GM23338 (cell line): ENCODE results near the gene NOL9. TPM values are rescaled to one million over a fixed set of nuclear protein-coding genes. Genes with fewer than 3 reads are reported as not detected.

ENCODE experiments used
- ATAC-seq: fragments of 200-7000 bp; cut with Tn5 transposase; 3 replicates; pipeline ENCODE4 v1.9.1; 2020
- DNase-seq: peaks from one replicate; pipeline ENCODE4 v3.0.0-alpha.2; 2015; ENCODE audit warnings: low spot score
- H2AFZ ChIP-seq: fragments of 200-600 bp; sonication (generic); 2 replicates; pipeline ENCODE4 v1.8.0; 2016; ENCODE audit warnings: antibody characterized with exemption, mild to moderate bottlenecking, moderate library complexity
- H3F3A ChIP-seq: fragments of 200-600 bp; sonication (generic); replicated peaks from 2 replicates; pipeline ENCODE4 v1.8.0; 2017; ENCODE audit warnings: antibody characterized with exemption, mixed run types, low read depth
- H3K27ac ChIP-seq: fragments of 200-600 bp; sonication (generic); 2 replicates; pipeline ENCODE4 v1.6.1; 2016; ENCODE audit warnings: low read depth
- H3K27me3 ChIP-seq: fragments of 200-600 bp; sonication (generic); 2 replicates; pipeline ENCODE4 v1.8.0; 2016; ENCODE audit warnings: mild to moderate bottlenecking, mixed run types, moderate library complexity; ENCODE audit not compliant: insufficient read depth
- H3K36me3 ChIP-seq: fragments of 200-600 bp; sonication (generic); 2 replicates; pipeline ENCODE4 v1.8.0; 2016; ENCODE audit warnings: mild to moderate bottlenecking; ENCODE audit not compliant: insufficient read depth
- H3K4me1 ChIP-seq: fragments of 200-600 bp; sonication (generic); 2 replicates; pipeline ENCODE4 v1.8.0; 2016; ENCODE audit warnings: mild to moderate bottlenecking, moderate library complexity; ENCODE audit not compliant: insufficient read depth
- H3K4me2 ChIP-seq: fragments of 200-600 bp; sonication (generic); 2 replicates; pipeline ENCODE4 v1.7.1; 2017; ENCODE audit warnings: mixed run types
- H3K4me3 ChIP-seq: fragments of 200-600 bp; sonication (generic); 2 replicates; pipeline ENCODE4 v1.6.1; 2016; ENCODE audit warnings: mixed run types
- H3K79me2 ChIP-seq: fragments of 200-600 bp; sonication (generic); replicated peaks from 2 replicates; pipeline ENCODE4 v1.8.0; 2017; ENCODE audit warnings: mild to moderate bottlenecking; ENCODE audit not compliant: insufficient read depth
- H3K9me2 ChIP-seq: fragments of 200-600 bp; sonication (generic); 2 replicates; pipeline ENCODE4 v1.8.0; 2017; ENCODE audit not compliant: insufficient read depth
- H4K20me1 ChIP-seq: fragments of 200-600 bp; sonication (generic); replicated peaks from 2 replicates; pipeline ENCODE4 v1.8.0; 2017; ENCODE audit warnings: mild to moderate bottlenecking; ENCODE audit not compliant: insufficient read depth
- H3K27ac Mint-ChIP-seq: 2 replicates; pipeline ENCODE4 v1.8.0; 2020; ENCODE audit warnings: inconsistent platforms, mild to moderate bottlenecking, moderate library complexity, mixed read lengths
- H3K27me3 Mint-ChIP-seq: 3 replicates; pipeline ENCODE4 v1.8.0; 2022; ENCODE audit warnings: low read depth, mild to moderate bottlenecking, moderate library complexity, mixed read lengths, inconsistent platforms; ENCODE audit not compliant: insufficient read depth, poor library complexity
- H3K36me3 Mint-ChIP-seq: 3 replicates; pipeline ENCODE4 v1.8.0; 2021; ENCODE audit warnings: low read depth, mild to moderate bottlenecking, inconsistent platforms, moderate library complexity, mixed read lengths
- H3K4me1 Mint-ChIP-seq: 3 replicates; pipeline ENCODE4 v1.8.0; 2020; ENCODE audit warnings: mild to moderate bottlenecking, inconsistent platforms, mixed read lengths
- H3K4me3 Mint-ChIP-seq: 3 replicates; pipeline ENCODE4 v1.8.0; 2021; ENCODE audit warnings: moderate library complexity, mild to moderate bottlenecking, inconsistent platforms, mixed read lengths
- H3K9me3 Mint-ChIP-seq: 3 replicates; pipeline ENCODE4 v1.8.0; 2020; ENCODE audit warnings: moderate library complexity, mild to moderate bottlenecking, inconsistent platforms, mixed read lengths
- CREB1 ChIP-seq: fragments of 250-450 bp; sonication (Bioruptor Pico); IDR thresholded peaks from 2 replicates; pipeline ENCODE4 v1.5.0; 2020; ENCODE audit warnings: low read depth, mild to moderate bottlenecking, moderate library complexity
- ETS1 ChIP-seq: IDR thresholded peaks from 2 replicates; pipeline ENCODE4 v1.6.1; 2016; ENCODE audit warnings: antibody characterized with exemption
- EZH2 ChIP-seq: fragments of 200-600 bp; sonication (generic); IDR thresholded peaks from one replicate; pipeline ENCODE4 v1.8.0; 2017; ENCODE audit warnings: antibody characterized with exemption, mild to moderate bottlenecking, low read depth; ENCODE audit not compliant: unreplicated experiment
- EZH2phosphoT487 ChIP-seq: fragments of 200-600 bp; sonication (generic); IDR thresholded peaks from one replicate; pipeline ENCODE4 v1.8.1; 2018; ENCODE audit warnings: antibody characterized with exemption; ENCODE audit not compliant: unreplicated experiment
- JUNB ChIP-seq: IDR thresholded peaks from one replicate; pipeline ENCODE4 v1.6.1; 2016; ENCODE audit warnings: antibody characterized with exemption; ENCODE audit not compliant: unreplicated experiment
- NANOG ChIP-seq: IDR thresholded peaks from 2 replicates; pipeline ENCODE4 v1.6.1; 2016; ENCODE audit warnings: antibody characterized with exemption, borderline replicate concordance
- POLR2AphosphoS5 ChIP-seq: IDR thresholded peaks from 2 replicates; pipeline ENCODE4 v1.6.1; 2016; ENCODE audit warnings: antibody characterized with exemption, low read depth
- REST ChIP-seq: IDR thresholded peaks from one replicate; pipeline ENCODE4 v1.6.1; 2018; ENCODE audit warnings: antibody characterized with exemption; ENCODE audit not compliant: unreplicated experiment
- STAT1 ChIP-seq: IDR thresholded peaks from one replicate; pipeline ENCODE4 v1.6.1; 2016; ENCODE audit warnings: antibody characterized with exemption; ENCODE audit not compliant: unreplicated experiment
- ZNF114 ChIP-seq: fragments of 250-450 bp; sonication (Bioruptor Pico); IDR thresholded peaks from 2 replicates; pipeline ENCODE4 v1.5.0; 2020; ENCODE audit warnings: mild to moderate bottlenecking, moderate library complexity
- ZNF331 ChIP-seq: fragments of 250-450 bp; sonication (Bioruptor Pico); IDR thresholded peaks from 2 replicates; pipeline ENCODE4 v1.5.0; 2020; ENCODE audit warnings: low read depth, mild to moderate bottlenecking, moderate library complexity
- polyA plus RNA-seq: library from polyadenylated mRNA; unstranded; fragments of >200 nt; fragmentation: Nextera tagmentation; extraction: Ambion mirVana; gene quantifications from 2 replicates; pipeline ENCODE4 v1.2.1, GENCODE V29; 2016
- total RNA-seq: library from RNA; depleted of rRNA; stranded (reverse); fragments of >200 nt; shearing (Covaris generic); gene quantifications from 2 replicates; pipeline ENCODE4 v1.2.3, GENCODE V29; 2014
- TF ChIP-seq, protein P1 (sequence below): fragments of 250-450 bp; sonication (Bioruptor Pico); IDR thresholded peaks from 2 replicates; pipeline ENCODE4 v1.5.0; 2020; ENCODE audit warnings: mild to moderate bottlenecking, moderate library complexity
- TF ChIP-seq, protein P2 (sequence below), 2 experiments: fragments of 200-600 bp in 1 of 2; sonication (generic) in 1 of 2; conservative IDR thresholded peaks; 2 replicates each; pipeline versions ENCODE4 v1.5.1 to v1.6.1; 2016 to 2017; ENCODE audit warnings: antibody characterized with exemption in 2 of 2, low read depth in 2 of 2, mild to moderate bottlenecking in 2 of 2, moderate library complexity in 1 of 2

The NOL9 gene
- total and polyA plus RNA-seq, 2 experiments from 2014 or later, result 13.2 to 48.5 TPM

- Histone ChIP-seq H3K9me2 (no peaks in the 10 kb centered on the region), H3K4me2 (no peak overlapping the region), H3K79me2 (peaks cover 57% of the 10 kb centered on the region), H3K27ac (no peak overlapping the region), H3K4me3 (no peak overlapping the region), H3K36me3 (peaks cover 9% of the 10 kb centered on the region), H3K27me3 (peaks cover 5% of the 10 kb centered on the region; the same call in 1 of the 2 replicates), H4K20me1 (peaks cover 48% of the 10 kb centered on the region), H2AFZ (no peak overlapping the region), H3F3A (no peaks in the 10 kb centered on the region; the same call in 1 of the 2 replicates), H3K4me1 (peaks cover 9% of the 10 kb centered on the region)
- no peak overlapping the region for H3K4me3 Mint-ChIP-seq
- TF ChIP-seq EZH2phosphoT487, result no peak
- TF ChIP-seq CREB1 (CRISPR knock-in tag), result no peak
- TF ChIP-seq STAT1, result no peak
- TF ChIP-seq, protein P1, sequence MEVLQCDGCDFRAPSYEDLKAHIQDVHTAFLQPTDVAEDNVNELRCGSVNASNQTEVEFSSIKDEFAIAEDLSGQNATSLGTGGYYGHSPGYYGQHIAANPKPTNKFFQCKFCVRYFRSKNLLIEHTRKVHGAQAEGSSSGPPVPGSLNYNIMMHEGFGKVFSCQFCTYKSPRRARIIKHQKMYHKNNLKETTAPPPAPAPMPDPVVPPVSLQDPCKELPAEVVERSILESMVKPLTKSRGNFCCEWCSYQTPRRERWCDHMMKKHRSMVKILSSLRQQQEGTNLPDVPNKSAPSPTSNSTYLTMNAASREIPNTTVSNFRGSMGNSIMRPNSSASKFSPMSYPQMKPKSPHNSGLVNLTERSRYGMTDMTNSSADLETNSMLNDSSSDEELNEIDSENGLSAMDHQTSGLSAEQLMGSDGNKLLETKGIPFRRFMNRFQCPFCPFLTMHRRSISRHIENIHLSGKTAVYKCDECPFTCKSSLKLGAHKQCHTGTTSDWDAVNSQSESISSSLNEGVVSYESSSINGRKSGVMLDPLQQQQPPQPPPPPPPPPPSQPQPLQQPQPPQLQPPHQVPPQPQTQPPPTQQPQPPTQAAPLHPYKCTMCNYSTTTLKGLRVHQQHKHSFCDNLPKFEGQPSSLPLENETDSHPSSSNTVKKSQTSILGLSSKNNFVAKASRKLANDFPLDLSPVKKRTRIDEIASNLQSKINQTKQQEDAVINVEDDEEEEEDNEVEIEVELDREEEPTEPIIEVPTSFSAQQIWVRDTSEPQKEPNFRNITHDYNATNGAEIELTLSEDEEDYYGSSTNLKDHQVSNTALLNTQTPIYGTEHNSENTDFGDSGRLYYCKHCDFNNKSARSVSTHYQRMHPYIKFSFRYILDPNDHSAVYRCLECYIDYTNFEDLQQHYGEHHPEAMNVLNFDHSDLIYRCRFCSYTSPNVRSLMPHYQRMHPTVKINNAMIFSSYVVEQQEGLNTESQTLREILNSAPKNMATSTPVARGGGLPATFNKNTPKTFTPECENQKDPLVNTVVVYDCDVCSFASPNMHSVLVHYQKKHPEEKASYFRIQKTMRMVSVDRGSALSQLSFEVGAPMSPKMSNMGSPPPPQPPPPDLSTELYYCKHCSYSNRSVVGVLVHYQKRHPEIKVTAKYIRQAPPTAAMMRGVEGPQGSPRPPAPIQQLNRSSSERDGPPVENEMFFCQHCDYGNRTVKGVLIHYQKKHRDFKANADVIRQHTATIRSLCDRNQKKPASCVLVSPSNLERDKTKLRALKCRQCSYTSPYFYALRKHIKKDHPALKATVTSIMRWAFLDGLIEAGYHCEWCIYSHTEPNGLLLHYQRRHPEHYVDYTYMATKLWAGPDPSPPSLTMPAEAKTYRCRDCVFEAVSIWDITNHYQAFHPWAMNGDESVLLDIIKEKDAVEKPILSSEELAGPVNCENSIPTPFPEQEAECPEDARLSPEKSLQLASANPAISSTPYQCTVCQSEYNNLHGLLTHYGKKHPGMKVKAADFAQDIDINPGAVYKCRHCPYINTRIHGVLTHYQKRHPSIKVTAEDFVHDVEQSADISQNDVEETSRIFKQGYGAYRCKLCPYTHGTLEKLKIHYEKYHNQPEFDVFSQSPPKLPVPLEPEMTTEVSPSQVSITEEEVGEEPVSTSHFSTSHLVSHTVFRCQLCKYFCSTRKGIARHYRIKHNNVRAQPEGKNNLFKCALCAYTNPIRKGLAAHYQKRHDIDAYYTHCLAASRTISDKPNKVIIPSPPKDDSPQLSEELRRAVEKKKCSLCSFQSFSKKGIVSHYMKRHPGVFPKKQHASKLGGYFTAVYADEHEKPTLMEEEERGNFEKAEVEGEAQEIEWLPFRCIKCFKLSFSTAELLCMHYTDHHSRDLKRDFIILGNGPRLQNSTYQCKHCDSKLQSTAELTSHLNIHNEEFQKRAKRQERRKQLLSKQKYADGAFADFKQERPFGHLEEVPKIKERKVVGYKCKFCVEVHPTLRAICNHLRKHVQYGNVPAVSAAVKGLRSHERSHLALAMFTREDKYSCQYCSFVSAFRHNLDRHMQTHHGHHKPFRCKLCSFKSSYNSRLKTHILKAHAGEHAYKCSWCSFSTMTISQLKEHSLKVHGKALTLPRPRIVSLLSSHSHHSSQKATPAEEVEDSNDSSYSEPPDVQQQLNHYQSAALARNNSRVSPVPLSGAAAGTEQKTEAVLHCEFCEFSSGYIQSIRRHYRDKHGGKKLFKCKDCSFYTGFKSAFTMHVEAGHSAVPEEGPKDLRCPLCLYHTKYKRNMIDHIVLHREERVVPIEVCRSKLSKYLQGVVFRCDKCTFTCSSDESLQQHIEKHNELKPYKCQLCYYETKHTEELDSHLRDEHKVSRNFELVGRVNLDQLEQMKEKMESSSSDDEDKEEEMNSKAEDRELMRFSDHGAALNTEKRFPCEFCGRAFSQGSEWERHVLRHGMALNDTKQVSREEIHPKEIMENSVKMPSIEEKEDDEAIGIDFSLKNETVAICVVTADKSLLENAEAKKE (CRISPR knock-in tag), result no peak
- TF ChIP-seq, protein P2, sequence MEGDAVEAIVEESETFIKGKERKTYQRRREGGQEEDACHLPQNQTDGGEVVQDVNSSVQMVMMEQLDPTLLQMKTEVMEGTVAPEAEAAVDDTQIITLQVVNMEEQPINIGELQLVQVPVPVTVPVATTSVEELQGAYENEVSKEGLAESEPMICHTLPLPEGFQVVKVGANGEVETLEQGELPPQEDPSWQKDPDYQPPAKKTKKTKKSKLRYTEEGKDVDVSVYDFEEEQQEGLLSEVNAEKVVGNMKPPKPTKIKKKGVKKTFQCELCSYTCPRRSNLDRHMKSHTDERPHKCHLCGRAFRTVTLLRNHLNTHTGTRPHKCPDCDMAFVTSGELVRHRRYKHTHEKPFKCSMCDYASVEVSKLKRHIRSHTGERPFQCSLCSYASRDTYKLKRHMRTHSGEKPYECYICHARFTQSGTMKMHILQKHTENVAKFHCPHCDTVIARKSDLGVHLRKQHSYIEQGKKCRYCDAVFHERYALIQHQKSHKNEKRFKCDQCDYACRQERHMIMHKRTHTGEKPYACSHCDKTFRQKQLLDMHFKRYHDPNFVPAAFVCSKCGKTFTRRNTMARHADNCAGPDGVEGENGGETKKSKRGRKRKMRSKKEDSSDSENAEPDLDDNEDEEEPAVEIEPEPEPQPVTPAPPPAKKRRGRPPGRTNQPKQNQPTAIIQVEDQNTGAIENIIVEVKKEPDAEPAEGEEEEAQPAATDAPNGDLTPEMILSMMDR (conservative IDR thresholded peaks at IDR 0.05; ENCODE audit: low read depth in 2 of 2), result no peak
- TF ChIP-seq POLR2AphosphoS5, result no peak
- TF ChIP-seq ETS1, result no peak
- TF ChIP-seq EZH2, result no peak
- no peak for TF ChIP-seq REST
- TF ChIP-seq ZNF114 (CRISPR knock-in tag), result no peak
- no peak for TF ChIP-seq NANOG
- TF ChIP-seq ZNF331 (CRISPR knock-in tag), result no peak
- TF ChIP-seq JUNB, result no peak
- H3K9me3 Mint-ChIP-seq, result no peaks in the 10 kb centered on the region
- peaks cover 11% of the 10 kb centered on the region for H3K27me3 Mint-ChIP-seq
- H3K4me1 Mint-ChIP-seq, result peaks cover 11% of the 10 kb centered on the region; the same call in 2 of the 3 replicates
- peaks cover 70% of the 10 kb centered on the region for H3K36me3 Mint-ChIP-seq
- ATAC-seq, result no peak
- no peak for DNase-seq
- no peak overlapping the region for H3K27ac Mint-ChIP-seq
These were observed 43.4 kb upstream of the NOL9 start for GRCh38 chr1:6597777-6598131.
